ENCODE measurements around the gene PARD3B.

The PARD3B gene

GRCh38 chr2:204754898-204755297 is 209.6 kb downstream of the PARD3B start:
- no peak overlapping the region for H3K4me2 ChIP-seq (ENCODE audit: insufficient read depth, low read length)
- no peak for DNase-seq
- no peak overlapping the region for H2AFZ ChIP-seq (ENCODE audit: low read depth, low read length)
- no peaks in the 10 kb centered on the region for H3K36me3 ChIP-seq (ENCODE audit: insufficient read depth, low read length)
- H3K4me3 ChIP-seq (ENCODE audit: low read depth in 1 of 2, low read length in 2 of 2), result no peak overlapping the region
- no peaks in the 10 kb centered on the region for H4K20me1 ChIP-seq (ENCODE audit: insufficient read depth, low read length)
- H3K9ac ChIP-seq (ENCODE audit: low read depth, low read length), result no peak overlapping the region
- no peaks in the 10 kb centered on the region for H3K4me1 ChIP-seq (ENCODE audit: insufficient read depth, low read length)
- no peak overlapping the region for H3K27ac ChIP-seq (ENCODE audit: low read length)
- no peaks in the 10 kb centered on the region for H3K9me3 ChIP-seq (ENCODE audit: insufficient read depth, low read length, severe bottlenecking)
- H3K79me2 ChIP-seq (ENCODE audit: insufficient read depth, low read length), result no peaks in the 10 kb centered on the region
- ATAC-seq (ENCODE audit: insufficient read depth, low read depth), result no peak
- H3K27me3 ChIP-seq (ENCODE audit: insufficient read depth, low read length, poor library complexity), result no peaks in the 10 kb centered on the region
- TF ChIP-seq EZH2 (IDR thresholded peaks at IDR 0.05; ENCODE audit: borderline replicate concordance, low read depth, low read length, severe bottlenecking) (no peak), CTCF (IDR thresholded peaks at IDR 0.05; ENCODE audit: borderline replicate concordance, extremely low read depth, low read length, poor library complexity, severe bottlenecking) (no peak)

- no peak overlapping the region for H2AFZ ChIP-seq (ENCODE audit: low read depth, low read length)
- DNase-seq, result no peak
- no peaks in the 10 kb centered on the region for H3K79me2 ChIP-seq (ENCODE audit: insufficient read depth, low read length)
- no peak overlapping the region for H3K27ac ChIP-seq (ENCODE audit: low read length)
- ATAC-seq (ENCODE audit: insufficient read depth, low read depth), result no peak
- H3K36me3 ChIP-seq (ENCODE audit: insufficient read depth, low read length), result no peaks in the 10 kb centered on the region
- no peak overlapping the region for H3K4me3 ChIP-seq (ENCODE audit: low read depth in 1 of 2, low read length in 2 of 2)
- no peak overlapping the region for H3K4me2 ChIP-seq (ENCODE audit: insufficient read depth, low read length)
- TF ChIP-seq CTCF (IDR thresholded peaks at IDR 0.05; ENCODE audit: borderline replicate concordance, extremely low read depth, low read length, poor library complexity, severe bottlenecking) (no peak), EZH2 (IDR thresholded peaks at IDR 0.05; ENCODE audit: borderline replicate concordance, low read depth, low read length, severe bottlenecking) (no peak)
- H3K27me3 ChIP-seq (ENCODE audit: insufficient read depth, low read length, poor library complexity), result no peaks in the 10 kb centered on the region
- peaks cover 14% of the 10 kb centered on the region for H3K9me3 ChIP-seq (ENCODE audit: insufficient read depth, low read length, severe bottlenecking)
- no peak overlapping the region for H3K9ac ChIP-seq (ENCODE audit: low read depth, low read length)
- H3K4me1 ChIP-seq (ENCODE audit: insufficient read depth, low read length), result no peaks in the 10 kb centered on the region
- H4K20me1 ChIP-seq (ENCODE audit: insufficient read depth, low read length), result no peaks in the 10 kb centered on the region
Measured at GRCh38 chr2:204763974-204764703, 218.9 kb downstream of the PARD3B start.

- Histone ChIP-seq H3K4me3 (ENCODE audit: low read depth in 1 of 2, low read length in 2 of 2) (no peak overlapping the region), H3K4me1 (ENCODE audit: insufficient read depth, low read length) (no peaks in the 10 kb centered on the region), H3K79me2 (ENCODE audit: insufficient read depth, low read length) (no peaks in the 10 kb centered on the region), H3K27ac (ENCODE audit: low read length) (no peak overlapping the region), H3K27me3 (ENCODE audit: insufficient read depth, low read length, poor library complexity) (peaks cover 4% of the 10 kb centered on the region), H3K4me2 (ENCODE audit: insufficient read depth, low read length) (no peak overlapping the region), H2AFZ (ENCODE audit: low read depth, low read length) (no peak overlapping the region), H4K20me1 (ENCODE audit: insufficient read depth, low read length) (no peaks in the 10 kb centered on the region), H3K36me3 (ENCODE audit: insufficient read depth, low read length) (no peaks in the 10 kb centered on the region), H3K9me3 (ENCODE audit: insufficient read depth, low read length, severe bottlenecking) (no peaks in the 10 kb centered on the region), H3K9ac (ENCODE audit: low read depth, low read length) (no peak overlapping the region)
- ATAC-seq (ENCODE audit: insufficient read depth, low read depth), result no peak
- DNase-seq, result no peak
- no peak for TF ChIP-seq CTCF (IDR thresholded peaks at IDR 0.05; ENCODE audit: borderline replicate concordance, extremely low read depth, low read length, poor library complexity, severe bottlenecking)
- no peak for TF ChIP-seq EZH2 (IDR thresholded peaks at IDR 0.05; ENCODE audit: borderline replicate concordance, low read depth, low read length, severe bottlenecking)
Measured at GRCh38 chr2:204770735-204771134, 225.5 kb downstream of the PARD3B start.

Measured in DND-41 (cell line).